Liver (tissue), 9 donors: ENCODE measurements around the gene CDH13. TPM values are rescaled to one million over a fixed set of nuclear protein-coding genes. Genes with fewer than 3 reads are reported as not detected.

Source experiments
- DNase-seq: peaks from one replicate; pipeline ENCODE4 v3.0.0-alpha.2; 2017; ENCODE audit warnings: low spot score
- H3K27ac ChIP-seq, 2 donors: one replicate each; pipeline ENCODE4 v1.7.0; 2013; ENCODE audit warnings: inconsistent platforms in 2 of 2, low read length in 2 of 2, control low read depth in 1 of 2, low read depth in 1 of 2, mild to moderate bottlenecking in 1 of 2
- H3K27me3 ChIP-seq, 4 donors: one replicate each; pipeline versions ENCODE4 v1.6.1 to v1.7.0; 2013; ENCODE audit warnings: low read length in 3 of 4, inconsistent platforms in 1 of 4, mild to moderate bottlenecking in 1 of 4, moderate library complexity in 1 of 4; ENCODE audit not compliant: control insufficient read depth in 4 of 4, insufficient read depth in 4 of 4
- H3K36me3 ChIP-seq, 4 donors: one replicate each; pipeline versions ENCODE4 v1.6.1 to v1.7.0; 2013; ENCODE audit warnings: low read length in 3 of 4, mild to moderate bottlenecking in 3 of 4, low read depth in 1 of 4, moderate library complexity in 1 of 4; ENCODE audit not compliant: control insufficient read depth in 4 of 4, insufficient read depth in 3 of 4
- H3K4me1 ChIP-seq, 4 donors: one replicate each; pipeline versions ENCODE4 v1.6.1 to v1.7.0; 2013; ENCODE audit warnings: low read length in 3 of 4, mild to moderate bottlenecking in 3 of 4, moderate library complexity in 1 of 4; ENCODE audit not compliant: control insufficient read depth in 4 of 4, insufficient read depth in 4 of 4
- H3K4me3 ChIP-seq, 3 donors: one replicate each; pipeline versions ENCODE4 v1.6.1 to v1.7.0; 2013; ENCODE audit warnings: low read length in 3 of 3, control low read depth in 1 of 3, low read depth in 1 of 3, mild to moderate bottlenecking in 1 of 3
- H3K9ac ChIP-seq, 2 donors: one replicate each; pipeline ENCODE4 v1.7.0; 2013; ENCODE audit warnings: low read length in 2 of 2, mild to moderate bottlenecking in 2 of 2, moderate library complexity in 2 of 2, control low read depth in 1 of 2, low read depth in 1 of 2
- H3K9me3 ChIP-seq, 4 donors: one replicate each; pipeline versions ENCODE4 v1.6.1 to v1.7.0; 2013; ENCODE audit warnings: low read length in 3 of 4; ENCODE audit not compliant: control insufficient read depth in 4 of 4
- CTCF ChIP-seq: fragments of 150-350 bp; IDR thresholded peaks from 2 replicates; pipeline ENCODE4 v1.5.1; 2017; ENCODE audit warnings: improper control_type of control experiment, low read depth, low read length; ENCODE audit not compliant: missing input control
- EGR1 ChIP-seq, 2 donors: IDR thresholded peaks; 2 replicates each; pipeline ENCODE4 v1.6.1; 2016 to 2018; ENCODE audit warnings: antibody characterized with exemption in 2 of 2, low read depth in 2 of 2
- GABPA ChIP-seq, 2 donors: IDR thresholded peaks in 1 of 2; conservative IDR thresholded peaks in 1 of 2; 2 replicates each; pipeline ENCODE4 v1.6.1; 2016; ENCODE audit warnings: antibody characterized with exemption in 2 of 2, mild to moderate bottlenecking in 1 of 2, moderate library complexity in 1 of 2
- HNF4A ChIP-seq, 2 donors: conservative IDR thresholded peaks; 2 replicates each; pipeline ENCODE4 v1.6.1; 2016; ENCODE audit warnings: antibody characterized with exemption in 2 of 2, mild to moderate bottlenecking in 2 of 2
- JUND ChIP-seq, 2 donors: IDR thresholded peaks; 2 replicates each; pipeline ENCODE4 v1.6.1; 2016; ENCODE audit warnings: antibody characterized with exemption in 2 of 2
- MAX ChIP-seq: IDR thresholded peaks from 2 replicates; pipeline ENCODE4 v1.6.1; 2016; ENCODE audit warnings: antibody characterized with exemption
- NR2F2 ChIP-seq: IDR thresholded peaks from 2 replicates; pipeline ENCODE4 v1.6.1; 2016; ENCODE audit warnings: antibody characterized with exemption
- RAD21 ChIP-seq, 2 donors: IDR thresholded peaks; 2 replicates each; pipeline ENCODE4 v1.6.1; 2016; ENCODE audit warnings: antibody characterized with exemption in 2 of 2, mild to moderate bottlenecking in 2 of 2
- REST ChIP-seq: IDR thresholded peaks from 2 replicates; pipeline ENCODE4 v1.6.1; 2016; ENCODE audit warnings: antibody characterized with exemption, mild to moderate bottlenecking
- RXRA ChIP-seq, 2 donors: IDR thresholded peaks; 2 replicates each; pipeline ENCODE4 v1.6.1; 2017 to 2018; ENCODE audit warnings: antibody characterized with exemption in 2 of 2, mild to moderate bottlenecking in 1 of 2
- SP1 ChIP-seq: IDR thresholded peaks from 2 replicates; pipeline ENCODE4 v1.6.1; 2018; ENCODE audit warnings: antibody characterized with exemption, mild to moderate bottlenecking
- ZBTB33 ChIP-seq: IDR thresholded peaks from 2 replicates; pipeline ENCODE4 v1.6.1; 2016; ENCODE audit warnings: antibody characterized with exemption
- WGBS: extraction: QIAGEN DNeasy Blood & Tissue Kit; methylation state at CpG from one replicate; pipeline ENCODE4 v1.1.7; 2013; 5-methylcytosine and 5-hydroxymethylcytosine counted together
- polyA plus RNA-seq, 2 donors: library from polyadenylated mRNA; stranded (reverse) in 1 of 2; unstranded in 1 of 2; fragments of 200-250 nt in 1 of 2; fragments of >200 nt in 1 of 2; fragmentation: Nextera tagmentation in 1 of 2; extraction: Ambion mirVana in 1 of 2; gene quantifications; one replicate each; pipeline versions ENCODE4 v1.2.1 to v1.2.3, GENCODE V29; 2013 to 2015
- total RNA-seq, 2 donors: library from RNA; depleted of rRNA; stranded (reverse); fragments of >200 nt; gene quantifications; one replicate each; pipeline ENCODE4 v1.2.3, GENCODE V29; 2014
- donor health status: healthy.
- donor health status: healthy.
- donor health status: healthy.
- donor health status: healthy.
- donor health status: healthy.

The CDH13 gene
- total and polyA plus RNA-seq, 4 donors = 0.21 to 1.5 (median 0.58) TPM

GRCh38 chr16:82758406-82758805 lies 131.6 kb downstream of the CDH13 start:
- Histone ChIP-seq H3K36me3 (no peaks in the 10 kb centered on the region), H3K4me1 (peaks cover 6 to 17% (median 13%) of the 10 kb centered on the region in 4 donors), H3K9me3 (no peaks in the 10 kb centered on the region), H3K9ac (no peak overlapping the region), H3K27ac (no peak overlapping the region), H3K27me3 (no peaks in the 10 kb centered on the region), H3K4me3 (no peak overlapping the region)
- DNase-seq = no peak
- TF ChIP-seq REST (no peak), MAX (no peak), NR2F2 (no peak), EGR1 (IDR thresholded peaks at IDR 0.05; ENCODE audit: low read depth in 2 of 2) (no peak), ZBTB33 (no peak), SP1 (no peak), HNF4A (conservative IDR thresholded peaks at IDR 0.05) (no peak), JUND (IDR thresholded peaks at IDR 0.05) (no peak), RXRA (IDR thresholded peaks at IDR 0.05) (no peak), GABPA (IDR thresholded peaks at IDR 0.05 in 1 of 2, conservative IDR thresholded peaks at IDR 0.05 in 1 of 2) (no peak)
- WGBS = 96% methylated on average over 4 of the region's 4 CpGs

GRCh38 chr16:82758904-82759303 lies 132.1 kb downstream of the CDH13 start:
- H3K9ac ChIP-seq = no peak overlapping the region
- H3K36me3 ChIP-seq = no peaks in the 10 kb centered on the region
- peaks cover 6 to 17% (median 13%) of the 10 kb centered on the region in 4 donors for H3K4me1 ChIP-seq
- H3K27me3 ChIP-seq = no peaks in the 10 kb centered on the region
- DNase-seq = no peak
- no peaks in the 10 kb centered on the region for H3K9me3 ChIP-seq
- H3K27ac ChIP-seq = no peak overlapping the region
- no peak overlapping the region for H3K4me3 ChIP-seq
- TF ChIP-seq RXRA (IDR thresholded peaks at IDR 0.05) (no peak), NR2F2 (no peak), RAD21 (IDR thresholded peaks at IDR 0.05) (no peak), EGR1 (IDR thresholded peaks at IDR 0.05; ENCODE audit: low read depth in 2 of 2) (no peak), CTCF (no peak), SP1 (no peak)
- 93% methylated on average over 2 of the region's 2 CpGs for WGBS
